Mesothelial cell of epicardium (in vitro differentiated cells): ENCODE results near the gene DDI2. TPM values are rescaled to one million over a fixed set of nuclear protein-coding genes. Genes with fewer than 3 reads are reported as not detected.

ENCODE experiments used
- DNase-seq, 2 experiments: peaks; one replicate each; pipeline ENCODE4 v3.0.0; 2021; ENCODE audit warnings: low spot score in 2 of 2; ENCODE audit not compliant: unreplicated experiment in 2 of 2
- H3K27ac Mint-ChIP-seq: 2 replicates; pipeline ENCODE4 v1.8.0; 2021; ENCODE audit warnings: mixed read lengths
- H3K27me3 Mint-ChIP-seq: 2 replicates; pipeline ENCODE4 v1.8.0; 2021; ENCODE audit warnings: low read depth, mixed read lengths
- H3K36me3 Mint-ChIP-seq: 2 replicates; pipeline ENCODE4 v1.8.0; 2021; ENCODE audit warnings: mixed read lengths
- H3K4me1 Mint-ChIP-seq: 2 replicates; pipeline ENCODE4 v1.8.0; 2021; ENCODE audit warnings: mixed read lengths
- H3K4me3 Mint-ChIP-seq: 2 replicates; pipeline ENCODE4 v1.8.0; 2021; ENCODE audit warnings: mild to moderate bottlenecking, moderate library complexity, mixed read lengths
- H3K9me3 Mint-ChIP-seq: 2 replicates; pipeline ENCODE4 v1.8.0; 2021; ENCODE audit warnings: mixed read lengths
- total RNA-seq: library from RNA; stranded (reverse); gene quantifications from 3 replicates; pipeline ENCODE4 v1.2.1, GENCODE V29; 2021
- TF ChIP-seq, protein P1 (sequence below): fragments of 200-600 bp; sonication (generic); IDR thresholded peaks from one replicate; pipeline ENCODE4 v1.5.0; 2021; ENCODE audit warnings: antibody characterized with exemption; ENCODE audit not compliant: unreplicated experiment

The DDI2 gene
- total RNA-seq, 1 donor from 2014 or later, result 34.5 TPM

- TF ChIP-seq, protein P1, sequence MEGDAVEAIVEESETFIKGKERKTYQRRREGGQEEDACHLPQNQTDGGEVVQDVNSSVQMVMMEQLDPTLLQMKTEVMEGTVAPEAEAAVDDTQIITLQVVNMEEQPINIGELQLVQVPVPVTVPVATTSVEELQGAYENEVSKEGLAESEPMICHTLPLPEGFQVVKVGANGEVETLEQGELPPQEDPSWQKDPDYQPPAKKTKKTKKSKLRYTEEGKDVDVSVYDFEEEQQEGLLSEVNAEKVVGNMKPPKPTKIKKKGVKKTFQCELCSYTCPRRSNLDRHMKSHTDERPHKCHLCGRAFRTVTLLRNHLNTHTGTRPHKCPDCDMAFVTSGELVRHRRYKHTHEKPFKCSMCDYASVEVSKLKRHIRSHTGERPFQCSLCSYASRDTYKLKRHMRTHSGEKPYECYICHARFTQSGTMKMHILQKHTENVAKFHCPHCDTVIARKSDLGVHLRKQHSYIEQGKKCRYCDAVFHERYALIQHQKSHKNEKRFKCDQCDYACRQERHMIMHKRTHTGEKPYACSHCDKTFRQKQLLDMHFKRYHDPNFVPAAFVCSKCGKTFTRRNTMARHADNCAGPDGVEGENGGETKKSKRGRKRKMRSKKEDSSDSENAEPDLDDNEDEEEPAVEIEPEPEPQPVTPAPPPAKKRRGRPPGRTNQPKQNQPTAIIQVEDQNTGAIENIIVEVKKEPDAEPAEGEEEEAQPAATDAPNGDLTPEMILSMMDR, result no peak
- Mint-ChIP-seq H3K36me3 (peaks cover 10% of the 10 kb centered on the region), H3K4me1 (peaks cover 24% of the 10 kb centered on the region), H3K27me3 (no peaks in the 10 kb centered on the region), H3K4me3 (peak overlapping the region; percentile 81), H3K27ac (peak overlapping the region; percentile 91), H3K9me3 (no peaks in the 10 kb centered on the region)
- DNase-seq, result peak in 1 of 2 experiments; percentile 59
Measured at GRCh38 chr1:15684468-15685291, 67.4 kb downstream of the DDI2 start.

- peaks cover 13% of the 10 kb centered on the region for H3K36me3 Mint-ChIP-seq
- H3K9me3 Mint-ChIP-seq, result no peaks in the 10 kb centered on the region
- DNase-seq, result no peak
- TF ChIP-seq, protein P1, result no peak
- peaks cover 26% of the 10 kb centered on the region for H3K4me1 Mint-ChIP-seq
- H3K27me3 Mint-ChIP-seq, result no peaks in the 10 kb centered on the region
- peak overlapping the region; percentile 81 for H3K4me3 Mint-ChIP-seq
- peak overlapping the region; percentile 70 for H3K27ac Mint-ChIP-seq
Measured at GRCh38 chr1:15685820-15686219, 68.6 kb downstream of the DDI2 start.

GRCh38 chr1:15687446-15687845 is 70.2 kb downstream of the DDI2 start:
- H3K9me3 Mint-ChIP-seq, result no peaks in the 10 kb centered on the region
- no peaks in the 10 kb centered on the region for H3K27me3 Mint-ChIP-seq
- peak overlapping the region; percentile 9 for H3K27ac Mint-ChIP-seq
- H3K4me1 Mint-ChIP-seq, result peaks cover 26% of the 10 kb centered on the region
- no peak for DNase-seq
- TF ChIP-seq, protein P1, result no peak
- no peak overlapping the region for H3K4me3 Mint-ChIP-seq
- peaks cover 14% of the 10 kb centered on the region for H3K36me3 Mint-ChIP-seq

- no peak overlapping the region for H3K27ac Mint-ChIP-seq
- H3K9me3 Mint-ChIP-seq, result no peaks in the 10 kb centered on the region
- H3K4me1 Mint-ChIP-seq, result peaks cover 15% of the 10 kb centered on the region
- H3K36me3 Mint-ChIP-seq, result peaks cover 14% of the 10 kb centered on the region
- H3K27me3 Mint-ChIP-seq, result no peaks in the 10 kb centered on the region
- DNase-seq, result no peak
- no peak overlapping the region for H3K4me3 Mint-ChIP-seq
- TF ChIP-seq, protein P1, result no peak
Measured at GRCh38 chr1:15690317-15690716, 73.1 kb downstream of the DDI2 start.

DNA sequence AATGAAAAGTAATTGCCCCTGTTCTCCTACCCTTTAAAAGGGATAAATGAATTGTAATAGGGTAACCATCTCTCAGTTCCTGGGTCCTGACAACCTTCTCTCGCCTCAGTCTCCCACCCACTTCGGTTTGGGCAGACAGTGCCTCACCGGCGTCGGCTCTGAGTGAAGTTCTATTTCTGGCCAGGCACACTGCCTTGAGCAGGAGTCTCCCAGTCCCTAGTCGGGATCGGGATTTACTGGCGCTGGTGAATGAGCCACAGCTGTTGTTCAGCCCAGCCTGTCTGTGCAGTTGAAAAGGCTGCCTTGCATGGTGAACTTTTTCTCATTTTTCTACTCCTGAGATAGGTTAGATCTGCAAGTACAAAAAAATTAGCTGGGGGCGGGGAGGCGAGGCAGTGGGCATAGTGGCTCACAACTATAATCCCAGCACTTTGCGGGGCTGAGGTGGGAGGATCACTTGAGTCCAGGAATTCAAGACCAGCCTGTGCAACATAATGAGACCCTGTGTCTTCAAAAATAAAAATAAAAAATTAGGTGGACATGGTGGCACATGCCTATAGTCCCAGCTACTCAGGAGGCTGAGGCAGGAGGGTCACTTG is 74.3 kb downstream of the DDI2 start:
- Mint-ChIP-seq H3K4me1 (peaks cover 7% of the 10 kb centered on the region), H3K9me3 (no peaks in the 10 kb centered on the region), H3K27ac (peak overlapping the region; percentile 83), H3K27me3 (no peaks in the 10 kb centered on the region), H3K4me3 (peak overlapping the region; percentile 3), H3K36me3 (peaks cover 14% of the 10 kb centered on the region)
- TF ChIP-seq, protein P1, result no peak
- no peak for DNase-seq
